C4-2B (cell line): ENCODE data around the gene MINDY2.

ENCODE experiments used
- ZFX ChIP-seq: fragments of 450-650 bp; IDR thresholded peaks from 2 replicates; pipeline ENCODE4 v1.6.1; 2017
- TF ChIP-seq, protein P1 (sequence below): fragments of 450-650 bp; conservative IDR thresholded peaks from 2 replicates; pipeline ENCODE4 v1.5.1; 2017; ENCODE audit warnings: mild to moderate bottlenecking

DNA sequence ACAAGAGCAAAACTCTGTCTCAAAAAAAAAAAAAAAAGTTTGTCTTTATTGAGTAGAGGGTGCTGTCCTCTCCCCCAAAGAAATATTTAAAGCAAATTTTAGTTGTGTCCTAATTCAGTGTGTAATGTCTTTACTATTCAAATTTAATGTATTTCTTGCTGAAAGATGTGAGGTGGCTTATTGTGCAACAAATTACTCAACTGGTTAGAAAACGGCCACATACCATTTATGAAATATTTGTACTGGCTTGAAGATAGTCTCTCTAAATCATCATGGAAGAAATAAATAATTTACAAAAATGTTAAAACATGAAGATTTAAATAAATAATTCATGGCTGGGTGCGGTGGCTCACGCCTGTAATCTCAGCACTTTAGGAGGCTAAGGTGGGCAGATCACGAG is 99.3 kb downstream of the MINDY2 start:
- TF ChIP-seq, protein P1, sequence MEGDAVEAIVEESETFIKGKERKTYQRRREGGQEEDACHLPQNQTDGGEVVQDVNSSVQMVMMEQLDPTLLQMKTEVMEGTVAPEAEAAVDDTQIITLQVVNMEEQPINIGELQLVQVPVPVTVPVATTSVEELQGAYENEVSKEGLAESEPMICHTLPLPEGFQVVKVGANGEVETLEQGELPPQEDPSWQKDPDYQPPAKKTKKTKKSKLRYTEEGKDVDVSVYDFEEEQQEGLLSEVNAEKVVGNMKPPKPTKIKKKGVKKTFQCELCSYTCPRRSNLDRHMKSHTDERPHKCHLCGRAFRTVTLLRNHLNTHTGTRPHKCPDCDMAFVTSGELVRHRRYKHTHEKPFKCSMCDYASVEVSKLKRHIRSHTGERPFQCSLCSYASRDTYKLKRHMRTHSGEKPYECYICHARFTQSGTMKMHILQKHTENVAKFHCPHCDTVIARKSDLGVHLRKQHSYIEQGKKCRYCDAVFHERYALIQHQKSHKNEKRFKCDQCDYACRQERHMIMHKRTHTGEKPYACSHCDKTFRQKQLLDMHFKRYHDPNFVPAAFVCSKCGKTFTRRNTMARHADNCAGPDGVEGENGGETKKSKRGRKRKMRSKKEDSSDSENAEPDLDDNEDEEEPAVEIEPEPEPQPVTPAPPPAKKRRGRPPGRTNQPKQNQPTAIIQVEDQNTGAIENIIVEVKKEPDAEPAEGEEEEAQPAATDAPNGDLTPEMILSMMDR, result no peak
- no peak for TF ChIP-seq ZFX
